ENCODE results near the gene TTLL3. TPM values are rescaled to one million over a fixed set of nuclear protein-coding genes. Genes with fewer than 3 reads are reported as not detected.

Gene TTLL3
- total and polyA plus RNA-seq, 2 donors from 2014 or later, result 27.5 to 61.0 TPM

DNA sequence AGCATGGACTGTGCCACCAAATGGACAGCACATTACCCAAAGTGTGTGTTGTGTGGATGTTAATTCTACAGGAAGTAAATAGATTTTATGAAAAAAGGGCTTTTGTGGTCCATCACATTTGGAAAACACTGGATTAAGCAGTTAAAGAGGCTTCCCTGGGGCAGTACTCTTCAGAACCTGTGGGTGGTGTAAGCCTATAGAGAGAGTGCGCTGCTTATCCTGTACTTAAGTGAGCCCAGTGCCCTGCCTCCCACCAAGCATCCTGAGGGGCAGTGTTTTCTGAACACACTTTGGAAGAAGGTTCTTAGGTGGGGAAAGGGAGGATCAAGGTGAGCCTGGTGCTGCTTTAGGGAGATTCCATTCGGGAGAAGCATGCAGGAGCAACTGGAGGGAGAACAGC, 10.9 kb downstream of the TTLL3 start:
- Histone ChIP-seq H3K27me3 (ENCODE audit: control insufficient read depth, insufficient read depth, low read length) (no peaks in the 10 kb centered on the region), H3K9me3 (ENCODE audit: control insufficient read depth in 2 of 3, insufficient read depth in 1 of 3, low read length in 3 of 3) (no peaks in the 10 kb centered on the region), H3K27ac (ENCODE audit: low read depth in 2 of 2, low read length in 2 of 2) (no peak overlapping the region), H3K36me3 (ENCODE audit: control insufficient read depth in 2 of 3, insufficient read depth in 3 of 3, low read length in 3 of 3) (no peaks in the 10 kb centered on the region), H3K4me3 (ENCODE audit: low read length in 3 of 3) (no peak overlapping the region), H3K4me1 (ENCODE audit: control insufficient read depth in 2 of 3, insufficient read depth in 2 of 3, low read depth in 1 of 3, low read length in 3 of 3) (no peaks in the 10 kb centered on the region), H3K9ac (ENCODE audit: low read length in 3 of 3) (no peak overlapping the region)
- DNase-seq, result no peak
- FAIRE-seq, result no peak
- TF ChIP-seq, protein P1, sequence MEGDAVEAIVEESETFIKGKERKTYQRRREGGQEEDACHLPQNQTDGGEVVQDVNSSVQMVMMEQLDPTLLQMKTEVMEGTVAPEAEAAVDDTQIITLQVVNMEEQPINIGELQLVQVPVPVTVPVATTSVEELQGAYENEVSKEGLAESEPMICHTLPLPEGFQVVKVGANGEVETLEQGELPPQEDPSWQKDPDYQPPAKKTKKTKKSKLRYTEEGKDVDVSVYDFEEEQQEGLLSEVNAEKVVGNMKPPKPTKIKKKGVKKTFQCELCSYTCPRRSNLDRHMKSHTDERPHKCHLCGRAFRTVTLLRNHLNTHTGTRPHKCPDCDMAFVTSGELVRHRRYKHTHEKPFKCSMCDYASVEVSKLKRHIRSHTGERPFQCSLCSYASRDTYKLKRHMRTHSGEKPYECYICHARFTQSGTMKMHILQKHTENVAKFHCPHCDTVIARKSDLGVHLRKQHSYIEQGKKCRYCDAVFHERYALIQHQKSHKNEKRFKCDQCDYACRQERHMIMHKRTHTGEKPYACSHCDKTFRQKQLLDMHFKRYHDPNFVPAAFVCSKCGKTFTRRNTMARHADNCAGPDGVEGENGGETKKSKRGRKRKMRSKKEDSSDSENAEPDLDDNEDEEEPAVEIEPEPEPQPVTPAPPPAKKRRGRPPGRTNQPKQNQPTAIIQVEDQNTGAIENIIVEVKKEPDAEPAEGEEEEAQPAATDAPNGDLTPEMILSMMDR (IDR thresholded peaks at IDR 0.05; ENCODE audit: borderline replicate concordance, extremely low read depth, insufficient read depth), result no peak
- intact Hi-C loops (cut with DNase I), result no loop called here

DNA sequence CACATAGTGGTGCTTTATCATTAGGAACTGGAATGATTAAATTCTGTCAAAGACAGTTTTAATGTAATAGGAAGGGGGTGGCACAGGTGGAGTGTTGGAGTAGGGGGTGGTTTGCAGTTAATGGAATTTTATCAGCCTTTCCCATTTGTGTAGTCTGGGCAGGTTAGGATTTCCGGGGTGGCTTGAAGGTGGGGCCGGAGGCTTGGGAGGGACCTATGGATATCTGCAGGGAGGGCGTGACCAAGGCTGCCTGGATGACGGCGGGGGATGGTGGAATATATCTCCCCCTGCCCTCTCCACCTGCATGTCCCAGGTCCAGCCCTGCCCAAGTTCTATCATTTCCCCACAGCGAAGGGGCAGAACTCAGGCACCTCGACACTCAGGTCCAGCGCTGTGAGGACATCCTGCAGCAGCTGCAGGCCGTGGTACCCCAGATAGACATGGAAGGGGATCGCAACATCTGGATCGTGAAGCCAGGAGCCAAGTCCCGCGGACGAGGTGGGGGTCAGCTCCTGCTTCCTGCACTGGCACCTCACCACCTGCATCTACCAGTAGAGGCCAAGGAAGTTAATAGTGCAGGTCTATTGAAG, 15.5 kb downstream of the TTLL3 start:
- intact Hi-C loops (cut with DNase I), result no loop called here
- no peak overlapping the region for H3K27ac ChIP-seq (ENCODE audit: low read depth in 2 of 2, low read length in 2 of 2)
- no peak overlapping the region for H3K4me3 ChIP-seq (ENCODE audit: low read length in 3 of 3)
- no peak overlapping the region for H3K9ac ChIP-seq (ENCODE audit: low read length in 3 of 3)
- TF ChIP-seq, protein P1 (IDR thresholded peaks at IDR 0.05; ENCODE audit: borderline replicate concordance, extremely low read depth, insufficient read depth), result no peak
- no peaks in the 10 kb centered on the region for H3K4me1 ChIP-seq (ENCODE audit: control insufficient read depth in 2 of 3, insufficient read depth in 2 of 3, low read depth in 1 of 3, low read length in 3 of 3)
- no peaks in the 10 kb centered on the region for H3K27me3 ChIP-seq (ENCODE audit: control insufficient read depth, insufficient read depth, low read length)
- FAIRE-seq (no peak), DNase-seq (no peak)
- peaks cover 0 to 2% (median 0%) of the 10 kb centered on the region in 3 donors for H3K36me3 ChIP-seq (ENCODE audit: control insufficient read depth in 2 of 3, insufficient read depth in 3 of 3, low read length in 3 of 3)
- H3K9me3 ChIP-seq (ENCODE audit: control insufficient read depth in 2 of 3, insufficient read depth in 1 of 3, low read length in 3 of 3), result no peaks in the 10 kb centered on the region

DNA sequence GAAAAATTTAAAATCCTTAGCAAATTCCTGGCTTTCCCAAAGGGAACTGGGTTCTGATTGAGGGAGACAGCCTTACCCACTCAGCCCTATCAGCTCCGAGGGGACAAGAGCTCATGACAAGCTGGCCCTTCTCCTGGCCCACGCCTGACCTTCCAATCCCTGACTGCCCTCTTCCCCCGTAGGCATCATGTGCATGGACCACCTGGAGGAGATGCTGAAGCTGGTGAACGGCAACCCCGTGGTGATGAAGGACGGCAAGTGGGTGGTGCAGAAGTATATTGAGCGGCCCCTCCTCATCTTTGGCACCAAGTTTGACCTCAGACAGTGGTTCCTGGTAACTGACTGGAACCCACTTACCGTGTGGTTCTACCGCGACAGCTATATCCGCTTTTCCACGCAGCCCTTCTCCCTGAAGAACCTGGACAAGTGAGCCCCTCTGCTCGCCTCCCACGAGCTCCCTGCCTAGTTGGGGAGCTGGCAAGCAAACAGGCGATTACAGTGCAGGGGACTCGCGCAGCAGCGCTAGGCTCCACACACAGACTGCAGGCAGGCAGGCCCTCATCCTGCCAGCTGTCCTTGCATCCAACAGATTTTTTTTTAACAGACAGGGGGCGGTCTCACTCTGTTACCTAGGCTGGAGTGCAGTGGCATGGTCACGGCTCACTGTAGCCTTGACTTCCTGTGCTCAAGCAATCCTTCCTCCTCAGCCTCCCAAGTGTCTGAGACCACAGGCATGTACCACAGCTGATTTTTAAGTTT, 16.9 kb downstream of the TTLL3 start:
- no peaks in the 10 kb centered on the region for H3K4me1 ChIP-seq (ENCODE audit: control insufficient read depth in 2 of 3, insufficient read depth in 2 of 3, low read depth in 1 of 3, low read length in 3 of 3)
- FAIRE-seq, result no peak
- peaks cover 0 to 2% (median 0%) of the 10 kb centered on the region in 3 donors for H3K36me3 ChIP-seq (ENCODE audit: control insufficient read depth in 2 of 3, insufficient read depth in 3 of 3, low read length in 3 of 3)
- intact Hi-C loops (cut with DNase I), result no loop called here
- TF ChIP-seq, protein P1 (IDR thresholded peaks at IDR 0.05; ENCODE audit: borderline replicate concordance, extremely low read depth, insufficient read depth), result no peak
- H3K9me3 ChIP-seq (ENCODE audit: control insufficient read depth in 2 of 3, insufficient read depth in 1 of 3, low read length in 3 of 3), result no peaks in the 10 kb centered on the region
- H3K4me3 ChIP-seq (ENCODE audit: low read length in 3 of 3), result no peak overlapping the region
- no peaks in the 10 kb centered on the region for H3K27me3 ChIP-seq (ENCODE audit: control insufficient read depth, insufficient read depth, low read length)
- H3K27ac ChIP-seq (ENCODE audit: low read depth in 2 of 2, low read length in 2 of 2), result no peak overlapping the region
- no peak overlapping the region for H3K9ac ChIP-seq (ENCODE audit: low read length in 3 of 3)
- DNase-seq, result no peak

Measured in kidney (tissue), 14 donors.